Measurements from ENCODE around the gene RPL27.
A peak's percentile ranks its signal among the peaks of the same experiment; 100 is the strongest.

Gene RPL27

DNA sequence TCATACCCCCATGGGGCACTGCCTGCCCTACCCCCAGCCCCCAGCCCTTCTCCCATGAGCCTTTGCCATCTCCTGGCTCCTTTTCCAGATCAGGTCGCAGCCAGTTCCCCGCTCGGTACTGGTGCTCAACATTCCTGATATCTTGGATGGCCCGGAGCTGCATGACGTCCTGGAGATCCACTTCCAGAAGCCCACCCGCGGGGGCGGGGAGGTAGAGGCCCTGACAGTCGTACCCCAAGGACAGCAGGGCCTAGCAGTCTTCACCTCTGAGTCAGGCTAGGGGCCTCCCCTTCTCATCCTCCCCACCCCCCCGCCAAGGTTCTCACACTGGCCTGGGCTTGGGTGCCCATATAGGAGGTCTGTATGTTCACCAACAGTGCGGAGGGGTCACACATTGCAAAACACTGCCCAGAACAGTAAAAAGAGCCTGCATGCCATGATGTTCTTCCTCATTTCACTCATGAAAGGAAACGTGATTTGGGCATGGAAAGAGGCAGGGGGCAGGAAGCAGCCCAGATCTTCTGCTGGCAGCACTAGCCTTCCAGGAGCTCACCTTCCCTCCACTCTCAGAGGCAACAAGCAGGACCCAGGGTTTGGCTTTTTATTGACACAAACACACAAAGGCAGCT, 15.9 kb downstream of the RPL27 start:
- Mint-ChIP-seq H3K4me1 (peaks cover 26% of the 10 kb centered on the region), H3K27ac (no peak overlapping the region), H3K36me3 (peaks cover 8% of the 10 kb centered on the region), H3K9me3 (no peaks in the 10 kb centered on the region), H3K27me3 (no peaks in the 10 kb centered on the region), H3K4me3 (no peak overlapping the region)

DNA sequence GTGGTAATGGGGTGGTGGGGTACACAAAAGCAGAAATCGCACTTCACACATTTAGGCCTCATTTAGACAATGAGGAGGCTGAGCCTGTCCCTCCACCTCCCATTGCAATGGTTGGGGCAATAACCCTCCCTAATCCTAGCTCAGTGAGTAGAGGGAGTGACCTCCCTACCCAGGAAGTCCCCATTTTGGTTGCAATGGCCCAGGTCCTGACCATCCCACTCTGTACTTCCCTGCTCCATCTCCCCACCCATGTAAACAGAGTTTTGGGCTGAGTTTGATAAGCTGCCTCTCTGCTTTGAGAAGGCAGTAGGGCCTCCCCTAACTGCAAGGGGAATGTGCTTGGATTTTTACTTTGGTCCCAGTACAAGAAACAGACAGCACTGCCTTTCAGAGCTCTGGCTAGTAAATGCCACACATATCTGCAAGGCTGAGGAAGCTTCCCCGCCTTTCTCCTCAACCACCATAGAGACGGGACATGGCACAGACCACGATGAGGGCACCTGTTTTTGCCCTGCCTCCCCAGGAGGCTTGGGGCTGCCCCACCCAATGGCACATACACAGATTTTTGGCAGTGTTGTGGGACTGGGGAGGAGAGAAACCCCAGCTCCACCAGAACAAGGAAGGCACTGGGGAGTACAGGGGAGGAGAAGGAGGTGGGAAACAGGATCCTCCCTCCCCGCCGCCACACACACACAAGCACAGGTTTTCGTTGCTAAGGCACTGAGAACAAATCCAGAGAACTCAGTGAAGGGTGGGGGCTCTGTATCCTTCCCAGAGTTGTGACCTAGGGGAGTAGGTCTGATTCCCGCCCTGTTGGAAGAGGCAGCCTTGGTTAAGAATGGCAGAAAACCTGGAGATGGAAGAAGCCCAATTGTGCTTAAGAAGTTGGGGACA, 16.7 kb downstream of the RPL27 start:
- H3K36me3 Mint-ChIP-seq = peaks cover 8% of the 10 kb centered on the region
- H3K4me3 Mint-ChIP-seq = no peak overlapping the region
- no peaks in the 10 kb centered on the region for H3K27me3 Mint-ChIP-seq
- peaks cover 33% of the 10 kb centered on the region for H3K4me1 Mint-ChIP-seq
- H3K27ac Mint-ChIP-seq = peak overlapping the region; percentile 68
- no peaks in the 10 kb centered on the region for H3K9me3 Mint-ChIP-seq

DNA sequence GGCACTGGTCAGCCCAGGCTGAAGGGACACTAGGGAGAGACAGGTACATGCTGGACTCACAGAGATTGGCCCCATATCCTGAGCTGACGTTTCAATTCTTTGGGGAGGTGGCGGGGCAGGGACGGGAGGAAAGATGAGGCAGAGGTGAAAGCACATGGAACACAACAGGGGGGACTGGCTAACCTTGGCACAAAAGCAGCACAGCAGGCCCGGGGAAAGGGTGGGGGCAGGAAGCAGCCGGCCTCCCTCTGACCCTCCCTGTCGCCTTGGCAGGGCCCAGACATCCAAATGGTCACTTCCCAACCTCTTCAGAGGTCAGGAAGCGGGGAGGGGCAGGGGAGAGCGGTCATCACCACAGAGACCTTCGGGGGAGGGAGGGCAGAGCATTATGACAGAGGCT, 17.4 kb downstream of the RPL27 start:
- Mint-ChIP-seq H3K27me3 (no peaks in the 10 kb centered on the region), H3K4me1 (peaks cover 33% of the 10 kb centered on the region), H3K27ac (no peak overlapping the region)

DNA sequence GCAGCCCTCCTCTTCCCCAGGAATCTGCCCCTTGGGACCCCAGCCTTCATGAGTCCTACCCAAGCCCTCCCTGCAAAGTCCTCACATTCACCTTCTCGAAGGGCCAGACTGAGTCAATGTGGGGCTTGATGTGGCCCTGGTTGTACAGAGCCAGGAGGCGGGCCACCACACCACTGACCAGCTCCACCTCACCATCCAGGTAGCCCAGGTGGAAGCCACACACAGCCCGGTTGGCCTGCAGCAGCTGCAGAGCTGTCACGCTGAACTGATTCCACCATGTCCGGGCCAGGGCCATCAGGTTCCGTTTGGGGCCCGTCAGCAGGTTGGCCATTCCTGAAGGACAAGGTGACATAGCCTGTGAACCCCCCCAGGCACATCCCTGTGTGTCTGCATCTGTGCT, 18.0 kb downstream of the RPL27 start:
- no peaks in the 10 kb centered on the region for H3K27me3 Mint-ChIP-seq
- peaks cover 32% of the 10 kb centered on the region for H3K4me1 Mint-ChIP-seq
- H3K36me3 Mint-ChIP-seq = peaks cover 8% of the 10 kb centered on the region
- H3K27ac Mint-ChIP-seq = peak overlapping the region; percentile 17
- no peaks in the 10 kb centered on the region for H3K9me3 Mint-ChIP-seq
- no peak overlapping the region for H3K4me3 Mint-ChIP-seq

More for the DNA sequence above, 17.4 kb downstream of the RPL27 start:
- H3K4me3 Mint-ChIP-seq = no peak overlapping the region
- peaks cover 8% of the 10 kb centered on the region for H3K36me3 Mint-ChIP-seq
- H3K9me3 Mint-ChIP-seq = no peaks in the 10 kb centered on the region

DNA sequence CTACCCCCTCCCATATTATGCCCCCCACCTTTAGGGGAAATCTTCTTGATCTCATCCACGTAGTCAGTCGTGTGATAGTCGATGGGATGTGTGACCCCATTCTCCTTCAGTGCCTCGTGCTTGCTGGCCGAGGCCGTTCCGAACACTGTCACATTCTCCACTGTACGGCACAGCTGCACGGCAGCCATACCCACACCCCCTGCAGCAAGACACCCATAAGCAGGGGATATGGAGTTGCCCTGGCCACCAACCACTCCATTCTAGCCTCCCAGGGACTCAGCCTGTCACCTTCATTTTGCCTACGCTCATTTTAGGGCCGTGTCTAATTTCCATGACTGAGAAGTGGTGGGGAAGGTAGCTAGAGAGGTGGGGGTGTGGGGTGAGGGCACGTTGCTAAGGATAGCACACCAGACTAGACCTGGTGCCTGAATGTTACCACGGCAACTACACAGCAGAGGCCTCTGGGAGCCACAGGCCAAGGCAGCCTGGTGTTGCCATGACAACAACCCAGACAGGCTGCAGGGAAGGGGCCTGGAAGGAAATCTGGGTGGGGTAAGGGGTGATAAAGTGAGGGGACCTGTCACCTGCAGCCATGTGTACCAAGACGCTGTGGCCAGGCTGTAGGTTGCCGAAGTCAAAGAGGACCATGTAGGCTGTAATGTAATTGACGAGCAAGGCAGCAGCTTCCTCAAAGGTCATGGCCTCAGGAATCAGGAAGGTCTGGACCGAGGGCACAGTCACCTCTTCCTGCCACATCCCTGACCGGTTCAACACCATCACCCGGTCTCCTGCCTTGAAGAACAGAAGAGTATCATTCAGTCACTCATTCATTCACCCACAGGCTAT, 20.0 kb downstream of the RPL27 start:
- Mint-ChIP-seq H3K9me3 (no peaks in the 10 kb centered on the region), H3K27me3 (no peaks in the 10 kb centered on the region), H3K4me3 (no peak overlapping the region), H3K36me3 (peaks cover 4% of the 10 kb centered on the region), H3K4me1 (peaks cover 31% of the 10 kb centered on the region), H3K27ac (peak overlapping the region; percentile 24)

DNA sequence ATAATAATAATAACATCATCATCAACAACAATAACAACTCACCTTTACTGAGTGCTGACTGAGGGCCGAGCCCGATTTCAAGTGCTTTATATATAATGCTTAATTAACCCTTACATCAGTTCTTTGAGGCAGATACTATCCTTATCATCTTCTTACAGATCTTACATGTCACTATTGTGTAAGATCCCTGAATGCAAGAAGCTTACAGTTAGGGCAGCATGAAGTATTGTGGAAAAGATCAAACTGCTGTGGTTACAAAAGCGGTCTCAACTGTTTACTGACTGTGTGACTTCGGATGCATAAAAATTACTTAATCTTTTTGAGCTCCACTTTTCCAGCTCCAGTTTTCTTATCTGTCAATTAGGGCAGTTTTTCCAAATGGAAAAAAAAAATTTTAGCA, 20.7 kb downstream of the RPL27 start:
- no peak overlapping the region for H3K4me3 Mint-ChIP-seq
- H3K36me3 Mint-ChIP-seq = peaks cover 2% of the 10 kb centered on the region
- no peaks in the 10 kb centered on the region for H3K9me3 Mint-ChIP-seq
- peaks cover 27% of the 10 kb centered on the region for H3K4me1 Mint-ChIP-seq
- peak overlapping the region; percentile 24 for H3K27ac Mint-ChIP-seq
- no peaks in the 10 kb centered on the region for H3K27me3 Mint-ChIP-seq

DNA sequence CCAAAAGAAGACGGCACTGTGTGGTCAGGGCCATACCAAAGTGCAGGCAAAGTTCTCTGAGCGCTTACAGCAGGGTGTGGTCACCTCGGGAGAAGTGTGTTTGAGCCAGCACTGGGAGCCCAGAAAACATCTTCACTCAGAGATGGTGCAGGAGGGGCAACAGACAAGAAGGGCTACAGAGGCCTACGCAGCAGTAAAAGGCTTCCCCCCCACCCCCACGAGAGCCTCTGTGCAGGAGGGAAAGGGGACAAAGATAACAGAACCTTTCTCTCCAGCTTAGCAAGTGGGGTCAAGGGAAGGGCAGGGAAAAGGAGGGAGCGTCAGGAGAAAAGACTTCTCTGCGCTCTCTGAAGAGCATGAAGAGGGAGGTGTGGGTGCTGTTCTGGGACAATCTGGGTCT, 21.2 kb downstream of the RPL27 start:
- peaks cover 31% of the 10 kb centered on the region for H3K4me1 Mint-ChIP-seq
- H3K9me3 Mint-ChIP-seq = no peaks in the 10 kb centered on the region
- no peaks in the 10 kb centered on the region for H3K27me3 Mint-ChIP-seq
- H3K4me3 Mint-ChIP-seq = no peak overlapping the region
- peaks cover 2% of the 10 kb centered on the region for H3K36me3 Mint-ChIP-seq
- H3K27ac Mint-ChIP-seq = no peak overlapping the region

DNA sequence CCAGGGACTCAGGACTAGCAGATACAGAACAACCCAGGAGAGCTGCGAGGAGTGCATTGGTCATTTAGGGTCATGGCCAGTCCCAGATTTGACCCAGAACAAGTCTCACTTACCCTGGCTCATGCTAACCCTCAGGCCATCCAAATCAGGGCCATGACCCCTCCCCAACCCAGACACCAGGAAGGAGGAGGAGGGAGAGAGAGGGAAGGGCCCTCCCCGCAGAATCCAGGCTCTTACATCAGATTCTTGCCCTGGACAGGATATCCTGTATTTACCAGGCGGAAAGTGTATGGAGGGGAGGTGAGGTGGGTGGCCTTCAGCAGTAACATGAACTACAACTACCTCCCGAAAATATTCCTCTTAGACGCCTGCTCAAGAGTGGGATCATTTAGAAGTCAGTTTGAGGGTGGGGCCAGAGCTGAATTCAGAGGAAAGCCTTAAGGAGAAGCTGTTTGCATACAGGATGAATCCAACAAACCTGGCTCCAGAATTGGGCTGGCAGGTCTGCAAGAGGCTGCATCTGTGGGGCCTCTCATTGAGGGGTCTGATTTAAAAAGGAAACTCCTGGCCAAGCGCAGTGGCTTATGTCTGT, 21.9 kb downstream of the RPL27 start:
- Mint-ChIP-seq H3K27me3 (no peaks in the 10 kb centered on the region), H3K4me3 (peak overlapping the region; percentile 86), H3K4me1 (peaks cover 36% of the 10 kb centered on the region), H3K9me3 (no peaks in the 10 kb centered on the region), H3K36me3 (peaks cover 2% of the 10 kb centered on the region), H3K27ac (no peak overlapping the region)

DNA sequence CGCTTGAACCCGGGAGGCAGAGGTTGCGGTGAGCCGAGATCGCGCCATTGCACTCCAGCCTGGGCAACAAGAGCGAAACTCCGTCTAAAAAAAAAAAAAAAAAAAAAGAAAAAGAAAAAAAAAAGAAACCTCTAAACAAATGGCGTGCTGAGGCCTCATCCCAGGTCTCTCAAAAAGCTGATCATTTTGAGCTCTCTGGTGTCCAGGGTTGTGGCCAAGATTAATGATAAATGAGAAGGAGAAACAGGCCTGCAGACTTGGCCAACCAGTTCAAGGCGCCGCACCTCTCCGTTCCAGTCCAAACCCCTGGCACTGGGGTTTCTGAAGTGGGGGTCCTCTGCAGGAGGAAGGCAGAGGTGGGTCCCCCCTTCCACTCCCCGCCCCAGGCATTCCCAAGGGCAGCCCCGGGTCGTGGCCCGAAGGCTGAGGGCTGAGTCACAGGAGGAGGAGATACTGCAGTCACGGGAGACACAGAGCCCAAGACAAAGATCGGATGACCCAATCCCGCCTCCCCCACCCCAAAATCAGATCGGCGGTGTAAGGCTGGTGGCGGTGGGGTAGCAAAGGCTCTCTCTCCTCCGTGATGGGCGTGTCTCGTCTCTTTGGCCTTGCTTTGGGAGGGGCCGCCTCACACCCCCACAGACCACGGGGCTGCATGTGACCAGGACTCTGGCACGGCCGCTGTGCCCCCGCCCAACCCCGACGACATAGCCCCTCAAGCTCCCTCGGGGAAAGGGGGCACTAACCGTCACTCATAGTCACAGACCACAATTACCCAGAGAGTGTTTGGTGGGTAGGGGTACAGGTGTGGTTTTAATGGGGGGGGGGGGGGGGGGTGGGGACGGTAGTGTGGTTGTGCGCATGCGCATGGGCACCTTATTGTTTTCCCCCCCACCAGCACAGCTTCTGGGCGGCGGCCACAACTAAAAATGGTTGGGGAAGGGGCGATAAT, 22.8 kb downstream of the RPL27 start:
- Mint-ChIP-seq H3K4me3 (peak overlapping the region; percentile 86), H3K9me3 (no peaks in the 10 kb centered on the region), H3K27me3 (no peaks in the 10 kb centered on the region), H3K36me3 (no peaks in the 10 kb centered on the region), H3K4me1 (peaks cover 36% of the 10 kb centered on the region), H3K27ac (no peak overlapping the region)

DNA sequence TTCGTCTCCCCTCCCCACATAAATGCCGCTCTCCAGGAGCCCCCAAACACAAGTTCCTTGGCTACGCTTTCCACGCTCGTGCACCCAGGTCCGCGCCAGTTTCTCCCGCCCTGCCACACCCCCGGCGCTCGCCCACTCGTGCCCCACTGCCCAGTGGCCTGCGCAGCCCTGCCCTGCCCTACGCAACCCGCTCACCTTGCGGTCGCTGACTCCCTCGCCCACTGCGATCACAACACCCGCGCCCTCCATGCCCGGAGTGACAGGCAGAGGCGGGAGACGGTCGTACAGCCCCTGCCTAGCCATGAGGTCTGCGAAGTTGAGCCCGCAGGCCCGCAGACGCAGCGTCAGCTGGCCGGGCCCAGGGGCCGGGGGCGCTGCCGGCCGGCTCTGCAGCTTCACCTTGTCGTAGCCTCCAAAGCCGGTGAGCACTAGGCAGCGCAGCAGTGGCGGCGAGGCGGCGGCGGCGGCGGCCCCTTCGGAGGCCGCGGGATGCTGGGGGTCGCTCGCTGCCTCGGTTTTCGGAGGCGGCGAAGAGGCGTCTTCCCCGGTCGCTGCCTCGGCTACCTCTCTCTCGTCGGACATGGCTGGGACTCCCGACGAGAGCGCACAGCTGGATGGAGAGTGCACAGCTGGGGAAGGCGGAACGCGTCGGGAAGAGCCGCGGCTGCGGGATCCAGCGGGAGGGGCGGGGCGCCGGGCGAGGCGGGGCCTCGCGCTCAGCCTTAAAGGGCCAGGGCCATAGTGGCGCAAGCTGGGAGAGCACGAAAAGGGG, 23.7 kb downstream of the RPL27 start, which contains the start of gene VAT1:
Gene VAT1 (minus strand): TSS at position 645 of the 772 bp plus-strand sequence. CDS start 63 bp downstream, at position 582.
- no peaks in the 10 kb centered on the region for H3K27me3 Mint-ChIP-seq
- H3K27ac Mint-ChIP-seq = no peak within 1 kb of the TSS
- peak within 1 kb of the TSS; percentile 86 for H3K4me3 Mint-ChIP-seq
- H3K9me3 Mint-ChIP-seq = no peaks in the 10 kb centered on the region
- H3K36me3 Mint-ChIP-seq = no peaks in the 10 kb centered on the region
- H3K4me1 Mint-ChIP-seq = peaks cover 36% of the 10 kb centered on the region

DNA sequence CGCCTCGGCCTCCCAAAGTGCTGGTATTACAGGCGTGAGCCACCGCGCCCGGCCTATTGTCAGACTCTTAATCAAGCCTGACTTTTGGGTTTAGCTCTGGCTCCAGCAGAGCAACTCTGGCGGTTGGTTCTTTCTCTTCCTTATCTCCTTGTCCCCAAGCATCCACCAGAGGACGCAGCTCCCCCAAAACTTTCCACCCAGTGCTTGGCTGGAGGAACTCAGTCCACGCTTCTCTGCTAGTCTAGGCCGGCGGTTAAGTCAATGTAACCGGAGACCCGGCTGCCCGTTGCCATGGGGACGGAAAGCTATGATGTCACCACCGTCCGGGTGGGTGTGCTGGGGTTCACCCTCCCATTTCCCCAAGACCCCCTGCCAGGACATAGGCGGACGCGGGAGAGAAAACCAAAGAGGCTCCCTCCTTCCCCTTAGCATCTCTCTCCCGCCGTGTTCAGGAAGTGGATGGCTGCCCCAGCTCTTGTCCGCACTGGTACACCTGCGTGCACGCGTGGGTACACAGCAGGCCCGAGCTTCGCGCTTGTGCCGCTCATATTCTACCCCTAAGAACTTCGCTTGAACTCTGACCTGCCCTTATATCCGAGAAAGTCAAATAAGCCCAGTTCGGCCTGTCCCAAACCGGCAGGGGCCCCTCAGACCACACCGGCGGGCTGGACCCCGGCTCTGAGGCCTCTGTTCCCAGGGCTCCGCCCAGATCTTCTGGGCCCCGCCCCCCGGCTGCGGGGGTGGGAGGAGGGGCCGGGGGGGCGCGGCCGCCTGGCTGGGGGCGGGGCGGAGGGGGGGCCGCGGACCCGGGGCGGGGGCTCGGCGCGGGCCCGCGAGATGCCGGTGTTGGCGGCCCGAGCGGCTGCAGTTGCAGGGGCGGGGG, 26.4 kb downstream of the RPL27 start, which contains the start of gene RND2:
Gene RND2 (plus strand): TSS at position 825 of the 883 bp plus-strand sequence. CDS start 117 bp downstream, outside the sequence.
- no peaks in the 10 kb centered on the region for H3K9me3 Mint-ChIP-seq
- peak within 1 kb of the TSS; percentile 95 for H3K4me3 Mint-ChIP-seq
- H3K36me3 Mint-ChIP-seq = no peaks in the 10 kb centered on the region
- no peaks in the 10 kb centered on the region for H3K27me3 Mint-ChIP-seq
- peaks cover 25% of the 10 kb centered on the region for H3K4me1 Mint-ChIP-seq
- peak within 1 kb of the TSS; percentile 88 for H3K27ac Mint-ChIP-seq

DNA sequence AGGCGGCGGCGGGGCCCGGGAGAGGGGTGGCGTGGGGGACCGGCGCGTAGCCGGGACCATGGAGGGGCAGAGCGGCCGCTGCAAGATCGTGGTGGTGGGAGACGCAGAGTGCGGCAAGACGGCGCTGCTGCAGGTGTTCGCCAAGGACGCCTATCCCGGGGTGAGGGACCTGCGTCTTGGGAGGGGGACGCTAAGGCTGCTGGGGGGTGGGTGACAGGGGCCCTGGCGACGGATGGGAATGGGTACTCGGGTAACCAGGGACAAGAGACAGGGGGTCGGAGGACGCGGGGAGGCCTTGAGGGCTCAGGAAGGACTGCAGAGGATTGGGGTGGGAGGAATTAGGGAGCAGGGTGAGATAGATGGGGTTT, 27.1 kb downstream of the RPL27 start:
- no peak overlapping the region for H3K27ac Mint-ChIP-seq
- H3K4me3 Mint-ChIP-seq = peak overlapping the region; percentile 82

More for the DNA sequence above, 27.1 kb downstream of the RPL27 start:
- H3K9me3 Mint-ChIP-seq = no peaks in the 10 kb centered on the region
- no peaks in the 10 kb centered on the region for H3K36me3 Mint-ChIP-seq
- peaks cover 18% of the 10 kb centered on the region for H3K4me1 Mint-ChIP-seq
- H3K27me3 Mint-ChIP-seq = no peaks in the 10 kb centered on the region

Data from activated naive CD4-positive, alpha-beta T cell treated with anti-CD3 and anti-CD28 coated beads, Interleukin-2, amount 50 U/mL, for 24 hours (primary cell).